ENCODE results near the gene DAAM2. TPM values are rescaled to one million over a fixed set of nuclear protein-coding genes. Genes with fewer than 3 reads are reported as not detected.

DAAM2 gene
- total and polyA plus RNA-seq, 2 experiments from 2014 or later = 1.8 to 5.6 TPM

- Histone ChIP-seq H3K27ac (no peak overlapping the region), H4K20me1 (ENCODE audit: insufficient read depth) (no peaks in the 10 kb centered on the region), H3K9ac (no peak overlapping the region), H3K4me2 (ENCODE audit: unreplicated experiment) (no peak overlapping the region), H3K9me3 (ENCODE audit: low read depth) (no peaks in the 10 kb centered on the region), H3K27me3 (replicated peaks; ENCODE audit: insufficient read depth) (no peaks in the 10 kb centered on the region), H3F3A (ENCODE audit: insufficient read depth) (0 out of 2 replicates have a peak, but pooled peaks cover 4% of the 10 kb centered on the region), H3K4me1 (ENCODE audit: insufficient read depth) (peaks cover 14% of the 10 kb centered on the region), H3K79me2 (ENCODE audit: insufficient read depth) (no peaks in the 10 kb centered on the region), H3K9me2 (ENCODE audit: insufficient read depth) (no peaks in the 10 kb centered on the region), H2AFZ (no peak overlapping the region), H3K4me3 (no peak overlapping the region), H3K36me3 (ENCODE audit: low read depth) (no peaks in the 10 kb centered on the region)
- TF ChIP-seq EZH2 (IDR thresholded peaks at IDR 0.05; ENCODE audit: insufficient read depth, poor library complexity, severe bottlenecking) (no peak), EZH2phosphoT487 (IDR thresholded peaks at IDR 0.05; ENCODE audit: insufficient read depth, low read depth) (no peak)
- in situ Hi-C loops (cut with MboI) = no loop called here
- no peak for DNase-seq
- 83 to 97% methylated on average over 8 of the region's 8 CpGs for WGBS, 2 experiments (ENCODE audit: low coverage in 1 of 2, low lambda C conversion rate in 2 of 2, missing lambda C conversion rate in 2 of 2)
These were observed 4.9 kb upstream of the DAAM2 start for GRCh38 chr6:39787322-39787721.

GRCh38 chr6:39790772-39791171 is 1.4 kb upstream of the DAAM2 start:
- Histone ChIP-seq H3K4me3 (no peak overlapping the region), H3K9me3 (ENCODE audit: low read depth) (no peaks in the 10 kb centered on the region), H2AFZ (no peak overlapping the region), H3K4me1 (ENCODE audit: insufficient read depth) (peaks cover 19% of the 10 kb centered on the region), H3K9me2 (ENCODE audit: insufficient read depth) (no peaks in the 10 kb centered on the region), H3K4me2 (ENCODE audit: unreplicated experiment) (no peak overlapping the region), H3K36me3 (ENCODE audit: low read depth) (no peaks in the 10 kb centered on the region), H3K9ac (no peak overlapping the region), H3K79me2 (ENCODE audit: insufficient read depth) (no peaks in the 10 kb centered on the region), H3K27me3 (replicated peaks; ENCODE audit: insufficient read depth) (no peaks in the 10 kb centered on the region), H4K20me1 (ENCODE audit: insufficient read depth) (no peaks in the 10 kb centered on the region), H3F3A (ENCODE audit: insufficient read depth) (0 out of 2 replicates have a peak, but pooled peaks cover 4% of the 10 kb centered on the region), H3K27ac (no peak overlapping the region)
- in situ Hi-C loops (cut with MboI) = no loop called here
- TF ChIP-seq EZH2 (IDR thresholded peaks at IDR 0.05; ENCODE audit: insufficient read depth, poor library complexity, severe bottlenecking) (no peak), EZH2phosphoT487 (IDR thresholded peaks at IDR 0.05; ENCODE audit: insufficient read depth, low read depth) (no peak)
- DNase-seq = peak; percentile 41
- WGBS, 2 experiments (ENCODE audit: low coverage in 1 of 2, low lambda C conversion rate in 2 of 2, missing lambda C conversion rate in 2 of 2) = 77 to 79% methylated on average over 5 of the region's 5 CpGs

GRCh38 chr6:39791311-39791710 is 865 bp upstream of the DAAM2 start:
- no peak for TF ChIP-seq EZH2phosphoT487 (IDR thresholded peaks at IDR 0.05; ENCODE audit: insufficient read depth, low read depth)
- TF ChIP-seq EZH2 (IDR thresholded peaks at IDR 0.05; ENCODE audit: insufficient read depth, poor library complexity, severe bottlenecking) = no peak
- Histone ChIP-seq H3K9me3 (ENCODE audit: low read depth) (no peaks in the 10 kb centered on the region), H3K36me3 (ENCODE audit: low read depth) (no peaks in the 10 kb centered on the region), H3K9ac (no peak overlapping the region), H3K4me1 (ENCODE audit: insufficient read depth) (peaks cover 19% of the 10 kb centered on the region), H3K27me3 (replicated peaks; ENCODE audit: insufficient read depth) (no peaks in the 10 kb centered on the region), H3K4me2 (ENCODE audit: unreplicated experiment) (peak overlapping the region; percentile 92), H3K9me2 (ENCODE audit: insufficient read depth) (no peaks in the 10 kb centered on the region), H4K20me1 (ENCODE audit: insufficient read depth) (no peaks in the 10 kb centered on the region), H3K27ac (no peak overlapping the region), H3K79me2 (ENCODE audit: insufficient read depth) (no peaks in the 10 kb centered on the region), H3F3A (ENCODE audit: insufficient read depth) (0 out of 2 replicates have a peak, but pooled peaks cover 4% of the 10 kb centered on the region), H3K4me3 (no peak overlapping the region; the same call in 1 of the 2 replicates), H2AFZ (peak overlapping the region; percentile 90; the same call in 1 of the 2 replicates)
- in situ Hi-C loops (cut with MboI) = no loop called here
- 7 to 17% methylated on average over 1 of the region's 1 CpG for WGBS, 2 experiments (ENCODE audit: low coverage in 1 of 2, low lambda C conversion rate in 2 of 2, missing lambda C conversion rate in 2 of 2)
- DNase-seq = peak; percentile 45

- Histone ChIP-seq H3K4me1 (ENCODE audit: insufficient read depth) (peaks cover 19% of the 10 kb centered on the region), H3K9me2 (ENCODE audit: insufficient read depth) (no peaks in the 10 kb centered on the region), H3K9me3 (ENCODE audit: low read depth) (no peaks in the 10 kb centered on the region), H3K4me3 (peak overlapping the region; percentile 79), H3K4me2 (ENCODE audit: unreplicated experiment) (peak overlapping the region; percentile 92), H2AFZ (peak overlapping the region; percentile 90), H3K79me2 (ENCODE audit: insufficient read depth) (no peaks in the 10 kb centered on the region), H3K27ac (no peak overlapping the region), H3F3A (ENCODE audit: insufficient read depth) (0 out of 2 replicates have a peak, but pooled peaks cover 4% of the 10 kb centered on the region), H3K36me3 (ENCODE audit: low read depth) (no peaks in the 10 kb centered on the region), H3K9ac (peak overlapping the region; percentile 76), H3K27me3 (replicated peaks; ENCODE audit: insufficient read depth) (no peaks in the 10 kb centered on the region), H4K20me1 (ENCODE audit: insufficient read depth) (no peaks in the 10 kb centered on the region)
- 3 to 6% methylated on average over 29 of the region's 29 CpGs for WGBS, 2 experiments (ENCODE audit: low coverage in 1 of 2, low lambda C conversion rate in 2 of 2, missing lambda C conversion rate in 2 of 2)
- in situ Hi-C loops (cut with MboI) = no loop called here
- TF ChIP-seq EZH2 (IDR thresholded peaks at IDR 0.05; ENCODE audit: insufficient read depth, poor library complexity, severe bottlenecking) (no peak), EZH2phosphoT487 (IDR thresholded peaks at IDR 0.05; ENCODE audit: insufficient read depth, low read depth) (no peak)
- DNase-seq = peak; percentile 27
These were observed 619 bp downstream of the DAAM2 start for GRCh38 chr6:39792540-39793450.

Data from GM23248 (cell line).